AG04450 (cell line): ENCODE measurements around the gene DMBX1. TPM values are rescaled to one million over a fixed set of nuclear protein-coding genes. Genes with fewer than 3 reads are reported as not detected.

ENCODE experiments used
- CTCF ChIA-PET: fragments of 300-600, 350-600 bp; formaldehyde crosslinking; extraction: SDS; loops from one replicate; lab custom pipeline; 2022; ENCODE audit warnings: antibody characterized with exemption, inconsistent platforms; lab: Charles Lee
- POLR2A ChIA-PET: fragments of 350-600 bp; formaldehyde crosslinking; extraction: SDS; loops from one replicate; lab custom pipeline; 2021; ENCODE audit warnings: antibody characterized with exemption, inconsistent platforms; lab: Yijun Ruan, JAX
- DNase-seq: peaks from one replicate; pipeline ENCODE4 v3.0.0-alpha.2; 2011; ENCODE audit warnings: low read depth, low spot score
- H3K27ac ChIP-seq: one replicate; pipeline ENCODE4 v1.5.1; 2012; ENCODE audit warnings: low read depth, low read length, control low read depth
- H3K27me3 ChIP-seq: one replicate; pipeline ENCODE4 v1.6.0; 2012; ENCODE audit warnings: low read length; ENCODE audit not compliant: control insufficient read depth, insufficient read depth
- H3K4me3 ChIP-seq: 2 replicates; pipeline ENCODE4 v1.5.1; 2011; ENCODE audit warnings: mild to moderate bottlenecking, low read depth, low read length, control low read depth
- H3K9me3 ChIP-seq: 2 replicates; pipeline ENCODE4 v1.5.1; 2012; ENCODE audit warnings: low read length; ENCODE audit not compliant: control insufficient read depth, insufficient read depth
- polyA plus RNA-seq: library from polyadenylated mRNA; depleted of rRNA; stranded (reverse); fragments of >200 nt; gene quantifications from 2 replicates; pipeline ENCODE4 v1.2.3, GENCODE V29; 2011
- TF ChIP-seq, protein P1 (sequence below): IDR thresholded peaks from 2 replicates; pipeline ENCODE4 v1.5.1; 2011; ENCODE audit warnings: low read depth, low read length, control low read depth, inconsistent platforms

The DMBX1 gene
- polyA plus RNA-seq, 1 experiment = not detected

DNA sequence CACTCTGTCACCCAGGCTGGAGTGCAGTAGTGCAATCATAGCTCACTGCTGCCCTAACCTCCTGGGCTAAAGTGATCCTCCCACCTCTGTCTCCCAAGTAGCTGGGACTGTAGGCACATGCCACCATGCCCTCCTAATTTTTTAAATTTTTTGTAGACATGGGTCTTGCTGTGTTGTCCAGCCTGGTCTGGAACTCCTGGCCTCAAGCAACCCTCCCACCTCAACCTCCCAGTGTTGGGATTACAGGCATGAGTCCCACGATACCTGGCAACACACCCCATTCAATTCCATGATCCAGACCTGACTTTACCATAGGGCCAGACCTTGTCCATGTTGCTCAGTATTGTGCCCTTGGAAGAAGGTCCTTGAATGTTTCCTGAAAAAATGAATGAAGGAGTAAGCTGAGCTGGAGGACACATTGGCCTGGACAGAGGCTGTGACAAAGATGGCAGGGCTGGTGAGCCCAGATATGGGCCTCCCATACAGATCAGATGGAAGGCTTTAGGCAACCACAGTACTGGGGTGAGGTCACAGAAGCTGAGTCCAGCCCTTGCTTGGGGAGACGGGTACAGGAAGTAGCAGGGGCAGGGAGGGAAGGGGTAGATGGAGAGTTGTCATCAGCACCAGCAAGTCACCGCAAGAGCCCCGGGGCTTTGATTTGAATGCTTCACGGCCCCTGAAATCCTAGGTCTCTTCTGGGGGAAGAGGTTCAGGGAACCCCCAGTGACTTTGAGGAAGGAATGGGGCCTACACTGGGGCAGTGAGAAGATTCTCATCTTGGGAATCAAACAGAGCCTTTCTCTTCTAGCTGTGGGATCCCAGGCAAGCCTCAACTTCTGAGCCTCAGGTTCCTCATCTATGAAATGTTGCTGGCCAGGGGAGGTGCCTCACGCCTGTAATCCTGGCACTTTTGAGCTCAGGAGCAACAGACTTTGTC, 40.1 kb upstream of the DMBX1 start:
- TF ChIP-seq, protein P1, sequence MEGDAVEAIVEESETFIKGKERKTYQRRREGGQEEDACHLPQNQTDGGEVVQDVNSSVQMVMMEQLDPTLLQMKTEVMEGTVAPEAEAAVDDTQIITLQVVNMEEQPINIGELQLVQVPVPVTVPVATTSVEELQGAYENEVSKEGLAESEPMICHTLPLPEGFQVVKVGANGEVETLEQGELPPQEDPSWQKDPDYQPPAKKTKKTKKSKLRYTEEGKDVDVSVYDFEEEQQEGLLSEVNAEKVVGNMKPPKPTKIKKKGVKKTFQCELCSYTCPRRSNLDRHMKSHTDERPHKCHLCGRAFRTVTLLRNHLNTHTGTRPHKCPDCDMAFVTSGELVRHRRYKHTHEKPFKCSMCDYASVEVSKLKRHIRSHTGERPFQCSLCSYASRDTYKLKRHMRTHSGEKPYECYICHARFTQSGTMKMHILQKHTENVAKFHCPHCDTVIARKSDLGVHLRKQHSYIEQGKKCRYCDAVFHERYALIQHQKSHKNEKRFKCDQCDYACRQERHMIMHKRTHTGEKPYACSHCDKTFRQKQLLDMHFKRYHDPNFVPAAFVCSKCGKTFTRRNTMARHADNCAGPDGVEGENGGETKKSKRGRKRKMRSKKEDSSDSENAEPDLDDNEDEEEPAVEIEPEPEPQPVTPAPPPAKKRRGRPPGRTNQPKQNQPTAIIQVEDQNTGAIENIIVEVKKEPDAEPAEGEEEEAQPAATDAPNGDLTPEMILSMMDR = no peak
- Histone ChIP-seq H3K27ac (no peak overlapping the region), H3K4me3 (no peak overlapping the region), H3K9me3 (no peaks in the 10 kb centered on the region; the same call in 1 of the 2 replicates), H3K27me3 (peaks cover 88% of the 10 kb centered on the region)
- no peak for DNase-seq
- POLR2A ChIA-PET = no interaction called here
- CTCF ChIA-PET = interaction anchor here (1.0 to 10.0 kb wide), 3 partner anchors 79 to 99 kb away, joined by 3 to 159 read pairs (median 4); no protein-coding TSS in a partner anchor

DNA sequence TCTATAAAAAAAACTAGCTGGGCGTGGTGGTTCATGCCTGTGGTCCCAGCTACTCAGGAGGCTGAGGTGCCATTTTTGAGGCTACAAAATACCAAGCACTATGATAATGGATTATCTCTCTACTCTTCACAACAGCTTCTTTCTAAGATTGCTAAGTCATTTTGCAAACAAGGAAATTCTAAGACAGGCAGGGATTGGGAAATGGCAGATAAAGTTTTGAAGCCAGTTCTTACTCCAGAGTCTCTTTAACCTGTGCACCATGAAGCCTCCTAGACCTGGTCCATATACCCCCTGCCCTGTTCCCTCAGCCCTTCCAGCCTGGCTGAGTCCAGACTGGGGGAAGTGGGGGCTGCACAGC, 39.5 kb upstream of the DMBX1 start:
- CTCF ChIA-PET = interaction anchor here (1.0 to 10.0 kb wide), 3 partner anchors 78 to 98 kb away, joined by 3 to 159 read pairs (median 4); no protein-coding TSS in a partner anchor
- DNase-seq = no peak
- TF ChIP-seq, protein P1 = no peak
- Histone ChIP-seq H3K27me3 (peaks cover 88% of the 10 kb centered on the region), H3K9me3 (no peaks in the 10 kb centered on the region; the same call in 1 of the 2 replicates), H3K27ac (no peak overlapping the region), H3K4me3 (no peak overlapping the region)
- POLR2A ChIA-PET = no interaction called here

DNA sequence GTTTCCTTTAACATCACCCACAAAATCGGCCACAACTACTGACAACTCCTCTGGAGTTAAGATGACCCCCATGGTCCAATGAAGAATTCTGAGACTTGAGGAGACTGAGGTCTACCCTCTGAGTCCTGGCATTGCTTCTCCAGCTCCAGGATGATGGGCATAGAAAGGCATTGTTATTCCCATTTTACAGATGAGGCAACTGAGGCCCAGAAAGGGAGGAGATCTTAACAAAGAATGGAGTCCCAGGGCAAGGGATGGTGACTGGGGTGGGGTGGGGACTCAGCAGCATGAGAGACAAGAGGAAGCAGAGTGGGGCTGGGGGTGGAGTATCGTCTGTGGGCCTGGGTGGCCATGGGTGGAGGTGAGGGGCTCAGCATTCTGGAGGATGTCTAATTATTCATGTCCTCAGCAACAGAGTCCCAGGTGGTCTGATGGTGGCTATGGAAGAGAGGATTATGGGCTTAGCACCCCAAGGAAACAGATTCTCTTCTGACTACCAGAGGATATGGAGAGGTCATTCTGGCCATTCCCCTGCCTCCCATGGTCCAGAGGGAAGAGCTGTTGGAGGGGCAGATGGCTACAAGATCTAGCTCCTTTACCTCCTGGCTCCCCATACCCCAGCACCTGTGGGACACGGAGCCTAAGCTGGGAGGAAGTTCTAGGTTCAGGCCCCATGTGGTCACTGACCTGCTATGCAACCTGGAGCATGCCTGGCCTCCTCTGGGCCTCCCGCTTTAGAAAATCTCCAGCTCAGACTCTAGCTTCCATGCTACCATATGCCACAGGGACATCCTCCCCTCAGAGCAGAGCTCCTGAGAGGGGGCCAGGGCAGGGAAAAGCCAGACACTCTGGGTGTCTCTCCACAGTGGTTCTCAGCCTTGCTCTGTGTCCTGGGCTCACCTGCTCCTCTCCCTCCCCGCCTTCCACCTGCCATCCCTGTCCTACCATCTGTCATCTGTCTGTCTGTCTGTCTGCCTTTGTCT, 37.4 kb upstream of the DMBX1 start:
- H3K27me3 ChIP-seq = peaks cover 75% of the 10 kb centered on the region
- H3K9me3 ChIP-seq = no peaks in the 10 kb centered on the region; the same call in 1 of the 2 replicates
- no peak for DNase-seq
- H3K4me3 ChIP-seq = no peak overlapping the region
- POLR2A ChIA-PET = no interaction called here
- H3K27ac ChIP-seq = no peak overlapping the region
- CTCF ChIA-PET = interaction anchor here (0.5 to 10.0 kb wide), 3 partner anchors 10 to 76 kb away, joined by 3 to 159 read pairs (median 5); no protein-coding TSS in a partner anchor
- TF ChIP-seq, protein P1 = no peak

DNA sequence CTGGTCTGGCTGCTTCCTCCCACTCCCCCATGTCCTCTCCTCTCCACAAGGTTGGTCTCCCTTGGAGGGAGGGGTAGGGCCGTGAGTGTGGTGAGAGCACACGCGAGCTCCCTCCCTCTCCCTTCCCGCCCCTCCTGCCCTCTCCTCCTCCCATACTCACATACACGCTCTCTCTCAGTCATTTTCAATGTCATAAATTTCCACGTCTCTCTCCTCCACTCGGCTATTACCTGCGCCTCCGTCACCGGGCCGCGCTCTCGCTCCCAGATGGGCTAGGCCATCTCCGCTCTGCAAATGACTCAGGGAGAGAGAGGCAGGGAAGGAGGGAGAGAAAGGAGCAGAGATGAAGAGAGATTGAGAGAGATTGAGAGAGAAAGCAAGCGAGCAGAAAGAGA, 36.7 kb upstream of the DMBX1 start:
- H3K4me3 ChIP-seq = no peak overlapping the region
- H3K9me3 ChIP-seq = no peaks in the 10 kb centered on the region; the same call in 1 of the 2 replicates
- POLR2A ChIA-PET = no interaction called here
- no peak for DNase-seq
- peaks cover 70% of the 10 kb centered on the region for H3K27me3 ChIP-seq
- H3K27ac ChIP-seq = no peak overlapping the region
- TF ChIP-seq, protein P1 = no peak
- CTCF ChIA-PET = interaction anchor here (0.5 to 10.0 kb wide), 3 partner anchors 11 to 75 kb away, joined by 3 to 159 read pairs (median 5); no protein-coding TSS in a partner anchor
